ENCODE results near the gene ABI1. TPM values are rescaled to one million over a fixed set of nuclear protein-coding genes. Genes with fewer than 3 reads are reported as not detected.

ABI1 gene
- total and polyA plus RNA-seq, 9 of the 15 experiments (the other 6 are each of a cell fraction or from before 2014, with no cell fraction given) = 22.1 to 52.3 (median 39.0) TPM

DNA sequence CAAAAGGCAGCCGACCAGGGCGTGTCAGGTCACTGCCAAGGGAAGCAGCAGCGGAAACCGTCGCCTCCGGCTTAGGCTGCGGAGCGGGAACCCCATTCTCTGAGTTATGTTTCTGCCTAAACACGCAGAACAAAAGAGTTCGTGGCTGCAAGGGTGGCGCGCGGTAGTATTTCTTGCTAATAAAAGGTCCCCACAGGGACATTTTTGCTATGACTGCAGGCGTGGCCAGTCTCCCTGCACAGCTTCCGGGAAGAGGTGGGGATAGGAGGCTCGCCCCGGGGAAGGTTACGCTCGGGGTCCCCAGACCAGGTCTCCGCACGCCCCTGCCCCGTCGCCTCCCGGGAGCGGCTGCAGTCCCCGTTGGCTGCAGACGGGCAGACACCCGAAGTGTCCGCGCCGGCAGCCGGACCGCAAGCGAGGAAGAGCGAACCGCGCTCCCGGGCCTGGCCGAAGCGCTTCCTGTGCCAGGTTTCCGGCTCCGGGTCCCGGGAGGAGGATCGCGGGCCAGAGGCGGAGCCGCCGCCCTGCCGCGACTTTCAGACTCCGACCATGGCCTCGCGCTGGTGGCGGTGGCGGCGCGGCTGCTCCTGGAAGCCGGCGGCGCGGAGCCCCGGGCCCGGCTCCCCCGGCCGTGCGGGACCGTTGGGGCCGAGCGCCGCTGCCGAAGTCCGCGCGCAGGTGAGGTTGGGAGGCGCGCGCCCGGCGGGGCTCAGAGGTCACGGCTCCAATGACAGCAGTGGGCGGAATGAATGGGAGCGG, 163.4 kb downstream of the ABI1 start, which contains the start of gene PDSS1 (continued):
- peak; percentile 38; the same call in 1 of the 2 replicates for TF ChIP-seq POLR2AphosphoS5 (IDR thresholded peaks at IDR 0.05; ENCODE audit: control insufficient read depth, insufficient read depth, low read depth, low read length)
- TF ChIP-seq SMAD2 (IDR thresholded peaks at IDR 0.05; ENCODE audit: low read depth, low read length) = no peak
- TF ChIP-seq PHB2 (IDR thresholded peaks at IDR 0.05; ENCODE audit: low read depth) = no peak
- TF ChIP-seq, protein P1, sequence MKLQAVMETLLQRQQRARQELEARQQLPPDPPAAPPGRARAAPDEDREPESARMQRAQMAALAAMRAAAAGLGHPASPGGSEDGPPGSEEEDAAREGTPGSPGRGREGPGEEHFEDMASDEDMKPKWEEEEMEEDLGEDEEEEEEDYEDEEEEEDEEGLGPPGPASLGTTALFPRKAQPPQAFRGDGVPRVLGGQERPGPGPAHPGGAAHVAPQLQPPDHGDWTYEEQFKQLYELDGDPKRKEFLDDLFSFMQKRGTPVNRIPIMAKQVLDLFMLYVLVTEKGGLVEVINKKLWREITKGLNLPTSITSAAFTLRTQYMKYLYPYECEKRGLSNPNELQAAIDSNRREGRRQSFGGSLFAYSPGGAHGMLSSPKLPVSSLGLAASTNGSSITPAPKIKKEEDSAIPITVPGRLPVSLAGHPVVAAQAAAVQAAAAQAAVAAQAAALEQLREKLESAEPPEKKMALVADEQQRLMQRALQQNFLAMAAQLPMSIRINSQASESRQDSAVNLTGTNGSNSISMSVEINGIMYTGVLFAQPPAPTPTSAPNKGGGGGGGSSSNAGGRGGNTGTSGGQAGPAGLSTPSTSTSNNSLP (IDR thresholded peaks at IDR 0.05; ENCODE audit: borderline replicate concordance, low read depth, low read length) = no peak
- no peak for TF ChIP-seq BRCA1 (IDR thresholded peaks at IDR 0.05)
- no peak for TF ChIP-seq BRCA1 (CRISPR knock-in tag; IDR thresholded peaks at IDR 0.05)
- TF ChIP-seq, protein P2, sequence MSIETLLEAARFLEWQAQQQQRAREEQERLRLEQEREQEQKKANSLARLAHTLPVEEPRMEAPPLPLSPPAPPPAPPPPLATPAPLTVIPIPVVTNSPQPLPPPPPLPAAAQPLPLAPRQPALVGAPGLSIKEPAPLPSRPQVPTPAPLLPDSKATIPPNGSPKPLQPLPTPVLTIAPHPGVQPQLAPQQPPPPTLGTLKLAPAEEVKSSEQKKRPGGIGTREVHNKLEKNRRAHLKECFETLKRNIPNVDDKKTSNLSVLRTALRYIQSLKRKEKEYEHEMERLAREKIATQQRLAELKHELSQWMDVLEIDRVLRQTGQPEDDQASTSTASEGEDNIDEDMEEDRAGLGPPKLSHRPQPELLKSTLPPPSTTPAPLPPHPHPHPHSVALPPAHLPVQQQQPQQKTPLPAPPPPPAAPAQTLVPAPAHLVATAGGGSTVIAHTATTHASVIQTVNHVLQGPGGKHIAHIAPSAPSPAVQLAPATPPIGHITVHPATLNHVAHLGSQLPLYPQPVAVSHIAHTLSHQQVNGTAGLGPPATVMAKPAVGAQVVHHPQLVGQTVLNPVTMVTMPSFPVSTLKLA (conservative IDR thresholded peaks at IDR 0.05) = 0 out of 4 replicates have a peak, but pooled peaks of 1 of the 2 experiments have one; percentile 5
- TF ChIP-seq KLF1 (tag; IDR thresholded peaks at IDR 0.05) = peak; percentile 56; the same call in 1 of the 2 replicates
- TF ChIP-seq ZBTB17 (CRISPR knock-in tag; IDR thresholded peaks at IDR 0.05) = peak; percentile 59; the same call in 1 of the 2 replicates
- peak; percentile 92 for TF ChIP-seq ELF1 (tag; IDR thresholded peaks at IDR 0.05)
- TF ChIP-seq SIN3B (IDR thresholded peaks at IDR 0.05; ENCODE audit: low read depth) = peak; percentile 81
- TF ChIP-seq ETV5 (CRISPR knock-in tag; IDR thresholded peaks at IDR 0.05; ENCODE audit: low read depth) = no peak; the same call in 1 of the 2 replicates
- TF ChIP-seq, protein P3, sequence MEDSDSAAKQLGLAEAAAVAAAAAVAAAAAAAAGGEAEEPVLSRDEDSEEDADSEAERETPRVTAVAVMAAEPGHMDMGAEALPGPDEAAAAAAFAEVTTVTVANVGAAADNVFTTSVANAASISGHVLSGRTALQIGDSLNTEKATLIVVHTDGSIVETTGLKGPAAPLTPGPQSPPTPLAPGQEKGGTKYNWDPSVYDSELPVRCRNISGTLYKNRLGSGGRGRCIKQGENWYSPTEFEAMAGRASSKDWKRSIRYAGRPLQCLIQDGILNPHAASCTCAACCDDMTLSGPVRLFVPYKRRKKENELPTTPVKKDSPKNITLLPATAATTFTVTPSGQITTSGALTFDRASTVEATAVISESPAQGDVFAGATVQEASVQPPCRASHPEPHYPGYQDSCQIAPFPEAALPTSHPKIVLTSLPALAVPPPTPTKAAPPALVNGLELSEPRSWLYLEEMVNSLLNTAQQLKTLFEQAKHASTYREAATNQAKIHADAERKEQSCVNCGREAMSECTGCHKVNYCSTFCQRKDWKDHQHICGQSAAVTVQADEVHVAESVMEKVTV (CRISPR knock-in tag; IDR thresholded peaks at IDR 0.05) = 0 out of 2 replicates have a peak, but pooled peaks have one; percentile 5
- TF ChIP-seq, protein P4, sequence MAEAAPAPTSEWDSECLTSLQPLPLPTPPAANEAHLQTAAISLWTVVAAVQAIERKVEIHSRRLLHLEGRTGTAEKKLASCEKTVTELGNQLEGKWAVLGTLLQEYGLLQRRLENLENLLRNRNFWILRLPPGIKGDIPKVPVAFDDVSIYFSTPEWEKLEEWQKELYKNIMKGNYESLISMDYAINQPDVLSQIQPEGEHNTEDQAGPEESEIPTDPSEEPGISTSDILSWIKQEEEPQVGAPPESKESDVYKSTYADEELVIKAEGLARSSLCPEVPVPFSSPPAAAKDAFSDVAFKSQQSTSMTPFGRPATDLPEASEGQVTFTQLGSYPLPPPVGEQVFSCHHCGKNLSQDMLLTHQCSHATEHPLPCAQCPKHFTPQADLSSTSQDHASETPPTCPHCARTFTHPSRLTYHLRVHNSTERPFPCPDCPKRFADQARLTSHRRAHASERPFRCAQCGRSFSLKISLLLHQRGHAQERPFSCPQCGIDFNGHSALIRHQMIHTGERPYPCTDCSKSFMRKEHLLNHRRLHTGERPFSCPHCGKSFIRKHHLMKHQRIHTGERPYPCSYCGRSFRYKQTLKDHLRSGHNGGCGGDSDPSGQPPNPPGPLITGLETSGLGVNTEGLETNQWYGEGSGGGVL (CRISPR knock-in tag; IDR thresholded peaks at IDR 0.05) = no peak
- no peak for TF ChIP-seq CHD1 (IDR thresholded peaks at IDR 0.05; ENCODE audit: low read length)
- TF ChIP-seq SAFB (IDR thresholded peaks at IDR 0.05; ENCODE audit: borderline replicate concordance, low read depth, low read length) = no peak
- no peak for TF ChIP-seq PRPF4 (IDR thresholded peaks at IDR 0.05; ENCODE audit: insufficient read depth, low read depth, low read length, poor library complexity, severe bottlenecking)
- TF ChIP-seq BCL6 (CRISPR knock-in tag; IDR thresholded peaks at IDR 0.05) = no peak
- TF ChIP-seq SLC30A9 (CRISPR knock-in tag; IDR thresholded peaks at IDR 0.05) = no peak
- no peak for TF ChIP-seq CBFA2T2 (conservative IDR thresholded peaks at IDR 0.05)
